HCT116 (cell line): ENCODE measurements around the gene C18orf54. TPM values are rescaled to one million over a fixed set of nuclear protein-coding genes. Genes with fewer than 3 reads are reported as not detected.

Experiments
- total RNA-seq: library from RNA; stranded (reverse); gene quantifications from one replicate; pipeline ENCODE4 v1.2.1, GENCODE V29; 2021; ENCODE audit not compliant: unreplicated experiment
- TF ChIP-seq, protein P1 (sequence below): IDR thresholded peaks from 2 replicates; pipeline ENCODE4 v1.6.1; 2012; ENCODE audit warnings: low read depth

Gene C18orf54
- total RNA-seq, 1 experiment from 2014 or later: 10.0 TPM

DNA sequence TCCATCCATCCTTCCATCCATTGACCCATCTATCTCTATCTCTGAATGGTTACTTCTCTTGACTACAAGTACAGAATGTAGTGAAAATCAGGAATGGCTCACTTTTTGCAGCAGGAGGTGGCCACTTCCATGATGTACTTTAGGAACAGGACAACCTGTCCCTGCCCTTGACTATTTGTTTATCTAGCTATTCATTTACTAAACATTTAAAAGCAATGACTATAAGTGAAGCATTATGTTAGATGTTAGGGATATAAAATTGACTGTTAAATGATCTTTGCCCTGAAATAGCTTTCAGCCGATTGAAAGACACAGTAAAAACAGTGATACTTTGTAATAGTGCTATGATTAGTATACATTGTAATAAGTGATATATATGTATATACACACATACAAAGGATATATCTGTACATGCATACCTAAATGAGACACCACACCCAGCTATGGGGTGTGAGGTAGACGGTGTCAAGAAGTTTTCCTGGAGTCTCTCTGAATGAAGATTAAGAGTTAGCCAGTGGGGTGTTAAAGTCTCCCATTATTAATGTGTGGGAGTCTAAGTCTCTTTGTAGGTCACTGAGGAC is 68.5 kb downstream of the C18orf54 start (continued):
- TF ChIP-seq, protein P1, sequence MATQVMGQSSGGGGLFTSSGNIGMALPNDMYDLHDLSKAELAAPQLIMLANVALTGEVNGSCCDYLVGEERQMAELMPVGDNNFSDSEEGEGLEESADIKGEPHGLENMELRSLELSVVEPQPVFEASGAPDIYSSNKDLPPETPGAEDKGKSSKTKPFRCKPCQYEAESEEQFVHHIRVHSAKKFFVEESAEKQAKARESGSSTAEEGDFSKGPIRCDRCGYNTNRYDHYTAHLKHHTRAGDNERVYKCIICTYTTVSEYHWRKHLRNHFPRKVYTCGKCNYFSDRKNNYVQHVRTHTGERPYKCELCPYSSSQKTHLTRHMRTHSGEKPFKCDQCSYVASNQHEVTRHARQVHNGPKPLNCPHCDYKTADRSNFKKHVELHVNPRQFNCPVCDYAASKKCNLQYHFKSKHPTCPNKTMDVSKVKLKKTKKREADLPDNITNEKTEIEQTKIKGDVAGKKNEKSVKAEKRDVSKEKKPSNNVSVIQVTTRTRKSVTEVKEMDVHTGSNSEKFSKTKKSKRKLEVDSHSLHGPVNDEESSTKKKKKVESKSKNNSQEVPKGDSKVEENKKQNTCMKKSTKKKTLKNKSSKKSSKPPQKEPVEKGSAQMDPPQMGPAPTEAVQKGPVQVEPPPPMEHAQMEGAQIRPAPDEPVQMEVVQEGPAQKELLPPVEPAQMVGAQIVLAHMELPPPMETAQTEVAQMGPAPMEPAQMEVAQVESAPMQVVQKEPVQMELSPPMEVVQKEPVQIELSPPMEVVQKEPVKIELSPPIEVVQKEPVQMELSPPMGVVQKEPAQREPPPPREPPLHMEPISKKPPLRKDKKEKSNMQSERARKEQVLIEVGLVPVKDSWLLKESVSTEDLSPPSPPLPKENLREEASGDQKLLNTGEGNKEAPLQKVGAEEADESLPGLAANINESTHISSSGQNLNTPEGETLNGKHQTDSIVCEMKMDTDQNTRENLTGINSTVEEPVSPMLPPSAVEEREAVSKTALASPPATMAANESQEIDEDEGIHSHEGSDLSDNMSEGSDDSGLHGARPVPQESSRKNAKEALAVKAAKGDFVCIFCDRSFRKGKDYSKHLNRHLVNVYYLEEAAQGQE: no peak

Other genes with a start within 250 kb of the C18orf54 start
- 79.1 TPM for gene MBD2, start 133.2 kb upstream of the C18orf54 start, total RNA-seq
- 20.6 TPM for gene POLI, start 88.4 kb upstream of the C18orf54 start, total RNA-seq
- not detected for gene STARD6, start within 50 bp of the C18orf54 start, total RNA-seq
- not detected for gene DYNAP, start 233.3 kb downstream of the C18orf54 start, total RNA-seq